Nephron progenitor cell (in vitro differentiated cells): ENCODE data around the gene SLC17A9.
"Not testable (repeated sequence)": the region's sequence is repeated elsewhere in the genome, so short reads cannot be mapped to it uniquely, and the experiment has no call there.

Experiments used
- DNase-seq: peaks from one replicate; pipeline ENCODE4 v3.0.0; 2021
- H3K27ac Mint-ChIP-seq: 2 replicates; pipeline ENCODE4 v1.8.0; 2021; ENCODE audit warnings: mild to moderate bottlenecking, moderate library complexity, mixed read lengths
- H3K27me3 Mint-ChIP-seq: 2 replicates; pipeline ENCODE4 v1.8.0; 2021; ENCODE audit warnings: mild to moderate bottlenecking, low read depth, mixed read lengths; ENCODE audit not compliant: poor library complexity
- H3K36me3 Mint-ChIP-seq: 2 replicates; pipeline ENCODE4 v1.8.0; 2021; ENCODE audit warnings: low read depth, mixed read lengths
- H3K4me1 Mint-ChIP-seq: 2 replicates; pipeline ENCODE4 v1.8.0; 2021; ENCODE audit warnings: mixed read lengths
- H3K4me3 Mint-ChIP-seq: 2 replicates; pipeline ENCODE4 v1.8.0; 2021; ENCODE audit warnings: mild to moderate bottlenecking, moderate library complexity, mixed read lengths
- H3K9me3 Mint-ChIP-seq: 2 replicates; pipeline ENCODE4 v1.8.0; 2021; ENCODE audit warnings: mild to moderate bottlenecking, moderate library complexity, mixed read lengths
- TF ChIP-seq, protein P1 (sequence below): fragments of 200-600 bp; sonication (generic); IDR thresholded peaks from 2 replicates; pipeline ENCODE4 v1.5.0; 2021; ENCODE audit warnings: antibody characterized with exemption

Gene SLC17A9

DNA sequence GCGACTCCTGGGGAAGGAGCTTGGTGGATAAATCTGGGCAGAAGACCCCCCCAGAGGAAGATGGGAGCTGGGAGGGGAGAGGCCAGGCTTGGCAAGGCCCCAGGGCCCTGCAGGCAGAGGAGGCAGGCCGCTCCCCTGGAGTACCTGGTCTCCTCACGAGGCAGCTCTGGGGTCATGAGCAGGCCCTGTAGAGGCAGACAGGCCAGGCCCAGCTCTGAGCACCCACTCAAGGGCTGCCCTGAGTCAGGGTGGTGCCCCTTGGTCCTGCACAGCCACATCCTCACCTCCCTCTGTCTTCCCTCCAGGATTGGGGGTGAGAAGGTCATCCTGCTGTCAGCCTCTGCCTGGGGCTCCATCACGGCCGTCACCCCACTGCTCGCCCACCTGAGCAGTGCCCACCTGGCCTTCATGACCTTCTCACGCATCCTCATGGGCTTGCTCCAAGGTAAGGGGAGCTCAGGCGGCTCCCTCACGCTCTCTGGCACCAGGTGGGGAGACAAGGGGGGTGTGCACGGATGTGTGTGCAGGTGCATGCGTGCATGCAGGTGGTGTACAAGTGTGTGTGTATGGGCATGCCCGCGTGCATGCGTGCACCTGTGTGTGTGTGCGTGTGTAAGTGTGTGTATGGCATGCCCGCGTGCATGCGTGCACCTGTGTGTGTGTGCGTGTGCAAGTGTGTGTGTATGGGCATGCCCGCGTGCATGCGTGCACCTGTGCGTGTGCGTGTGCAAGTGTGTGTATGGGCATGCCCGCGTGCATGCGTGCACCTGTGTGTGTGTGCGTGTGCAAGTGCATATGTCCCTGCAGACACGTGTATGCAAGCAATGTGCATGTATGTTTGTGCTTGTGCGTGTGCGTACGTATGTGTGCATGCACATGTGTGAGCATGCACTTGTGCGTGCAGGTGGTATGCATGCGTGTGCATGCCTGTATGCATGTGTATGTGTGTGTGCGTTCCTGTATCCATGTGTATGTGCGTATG is 4.9 kb downstream of the SLC17A9 start:
- no peak overlapping the region for H3K4me3 Mint-ChIP-seq
- H3K4me1 Mint-ChIP-seq: peaks cover 28% of the 10 kb centered on the region
- no peak for DNase-seq
- H3K27me3 Mint-ChIP-seq: no peaks in the 10 kb centered on the region
- H3K27ac Mint-ChIP-seq: no peak overlapping the region
- TF ChIP-seq, protein P1, sequence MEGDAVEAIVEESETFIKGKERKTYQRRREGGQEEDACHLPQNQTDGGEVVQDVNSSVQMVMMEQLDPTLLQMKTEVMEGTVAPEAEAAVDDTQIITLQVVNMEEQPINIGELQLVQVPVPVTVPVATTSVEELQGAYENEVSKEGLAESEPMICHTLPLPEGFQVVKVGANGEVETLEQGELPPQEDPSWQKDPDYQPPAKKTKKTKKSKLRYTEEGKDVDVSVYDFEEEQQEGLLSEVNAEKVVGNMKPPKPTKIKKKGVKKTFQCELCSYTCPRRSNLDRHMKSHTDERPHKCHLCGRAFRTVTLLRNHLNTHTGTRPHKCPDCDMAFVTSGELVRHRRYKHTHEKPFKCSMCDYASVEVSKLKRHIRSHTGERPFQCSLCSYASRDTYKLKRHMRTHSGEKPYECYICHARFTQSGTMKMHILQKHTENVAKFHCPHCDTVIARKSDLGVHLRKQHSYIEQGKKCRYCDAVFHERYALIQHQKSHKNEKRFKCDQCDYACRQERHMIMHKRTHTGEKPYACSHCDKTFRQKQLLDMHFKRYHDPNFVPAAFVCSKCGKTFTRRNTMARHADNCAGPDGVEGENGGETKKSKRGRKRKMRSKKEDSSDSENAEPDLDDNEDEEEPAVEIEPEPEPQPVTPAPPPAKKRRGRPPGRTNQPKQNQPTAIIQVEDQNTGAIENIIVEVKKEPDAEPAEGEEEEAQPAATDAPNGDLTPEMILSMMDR: no peak
- no peaks in the 10 kb centered on the region for H3K36me3 Mint-ChIP-seq
- no peaks in the 10 kb centered on the region for H3K9me3 Mint-ChIP-seq

DNA sequence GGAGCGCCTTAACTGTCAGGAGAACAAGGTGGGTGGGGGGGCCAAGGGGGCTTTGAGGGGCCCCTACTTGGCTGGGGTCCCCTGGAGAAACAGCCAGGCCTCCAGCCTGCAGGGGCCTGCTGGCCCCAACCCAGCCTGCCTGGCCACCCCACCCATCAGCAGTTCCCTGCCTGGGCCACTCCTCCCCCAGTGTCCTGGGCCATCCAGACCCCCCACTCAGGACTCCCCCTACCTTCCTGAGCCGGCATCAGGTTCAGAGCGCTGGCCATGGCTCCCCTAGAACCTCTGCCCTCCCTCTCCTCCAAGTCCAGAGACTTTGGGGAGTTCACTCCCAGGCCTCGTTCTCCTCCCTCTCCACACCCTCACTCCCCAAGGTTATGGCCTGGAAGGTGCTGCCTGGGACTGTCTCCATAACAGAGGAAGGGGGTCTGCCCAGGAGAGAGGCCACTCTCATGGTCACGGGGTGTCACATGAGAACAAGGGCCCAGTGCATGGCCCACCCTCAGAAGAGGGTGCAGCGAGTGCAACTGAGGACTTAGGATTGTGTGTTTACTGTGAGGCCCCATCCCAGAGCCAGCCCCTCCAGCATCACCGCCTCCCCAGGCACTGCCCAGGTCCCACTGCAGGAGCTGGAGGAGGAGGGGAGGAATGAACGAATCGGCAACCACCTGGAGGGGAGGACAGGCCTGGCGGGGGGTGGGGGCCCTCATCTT is 6.0 kb downstream of the SLC17A9 start:
- Mint-ChIP-seq H3K36me3 (no peaks in the 10 kb centered on the region), H3K4me3 (no peak overlapping the region), H3K27me3 (no peaks in the 10 kb centered on the region), H3K4me1 (peaks cover 25% of the 10 kb centered on the region), H3K9me3 (no peaks in the 10 kb centered on the region), H3K27ac (no peak overlapping the region)
- no peak for DNase-seq
- TF ChIP-seq, protein P1: no peak

DNA sequence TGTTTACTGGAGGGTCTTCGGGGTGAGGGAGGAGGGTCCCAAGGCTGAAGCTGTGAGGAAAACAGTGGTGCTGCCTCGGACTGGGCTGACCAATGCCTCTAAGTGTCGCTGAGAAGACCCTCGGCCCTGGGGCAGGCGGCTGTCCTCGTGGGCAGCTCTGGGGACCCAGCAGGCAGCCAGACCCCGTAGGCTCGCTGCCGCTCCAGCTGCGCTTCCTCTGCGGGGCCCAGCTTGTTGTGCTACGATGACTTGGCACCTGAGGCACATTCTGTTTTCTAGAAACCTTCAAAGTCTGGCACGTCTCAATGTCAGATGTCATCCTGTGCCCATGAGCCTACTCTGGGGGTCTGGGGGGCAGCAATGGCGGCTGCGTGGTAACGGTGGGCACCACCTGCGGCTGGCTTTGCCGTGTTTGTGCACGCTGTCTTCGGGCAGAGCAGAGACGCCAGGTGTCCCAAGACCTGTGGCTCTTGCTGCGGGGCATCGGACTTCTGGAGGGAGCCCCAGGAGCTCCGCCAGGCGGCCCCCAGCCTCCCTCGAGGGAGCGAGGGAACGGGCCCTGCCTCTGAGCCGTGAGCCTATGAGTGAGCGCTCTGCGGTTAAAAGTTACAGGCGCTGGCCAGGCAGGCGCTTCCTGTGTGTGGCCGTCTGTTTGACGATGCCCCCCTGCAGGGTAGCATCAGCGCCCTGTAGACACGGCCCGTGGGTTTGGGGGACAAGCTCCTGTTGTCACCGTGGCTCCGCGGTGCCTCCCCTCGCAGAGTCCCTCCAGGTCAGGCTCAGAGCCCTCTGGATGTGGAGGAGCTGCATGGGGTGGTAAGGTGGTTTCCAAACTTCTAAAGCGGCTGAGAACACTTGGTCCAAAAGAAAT is 6.8 kb downstream of the SLC17A9 start:
- Mint-ChIP-seq H3K36me3 (no peaks in the 10 kb centered on the region), H3K27me3 (no peaks in the 10 kb centered on the region), H3K27ac (no peak overlapping the region), H3K9me3 (no peaks in the 10 kb centered on the region), H3K4me1 (peaks cover 17% of the 10 kb centered on the region), H3K4me3 (no peak overlapping the region)
- no peak for DNase-seq
- TF ChIP-seq, protein P1: no peak

DNA sequence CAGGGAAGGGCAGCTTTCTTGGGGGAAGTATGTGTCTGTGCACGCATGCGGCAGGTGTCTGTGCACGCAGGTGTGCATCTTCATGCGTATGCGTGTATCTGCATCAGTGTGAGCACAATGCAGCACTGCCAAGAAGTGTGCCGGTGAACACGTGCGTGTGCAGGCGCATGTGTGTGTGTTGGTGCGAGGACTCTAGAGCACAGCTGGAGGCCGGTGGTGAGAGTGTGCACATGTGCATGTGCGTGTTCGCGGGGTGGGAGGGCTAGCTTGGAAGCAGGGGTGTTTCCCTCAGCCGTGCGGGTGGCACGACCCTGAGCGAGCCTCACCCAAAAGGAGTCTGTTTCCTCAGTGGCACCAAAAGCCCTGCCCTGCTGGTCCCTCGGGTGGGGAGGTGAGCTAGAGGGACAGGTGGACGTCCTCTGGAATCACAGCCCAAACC is 7.5 kb downstream of the SLC17A9 start:
- Mint-ChIP-seq H3K27me3 (peaks cover 2% of the 10 kb centered on the region), H3K4me3 (no peak overlapping the region), H3K9me3 (no peaks in the 10 kb centered on the region), H3K36me3 (no peaks in the 10 kb centered on the region), H3K27ac (no peak overlapping the region), H3K4me1 (peaks cover 13% of the 10 kb centered on the region)
- TF ChIP-seq, protein P1: no peak
- DNase-seq: no peak

DNA sequence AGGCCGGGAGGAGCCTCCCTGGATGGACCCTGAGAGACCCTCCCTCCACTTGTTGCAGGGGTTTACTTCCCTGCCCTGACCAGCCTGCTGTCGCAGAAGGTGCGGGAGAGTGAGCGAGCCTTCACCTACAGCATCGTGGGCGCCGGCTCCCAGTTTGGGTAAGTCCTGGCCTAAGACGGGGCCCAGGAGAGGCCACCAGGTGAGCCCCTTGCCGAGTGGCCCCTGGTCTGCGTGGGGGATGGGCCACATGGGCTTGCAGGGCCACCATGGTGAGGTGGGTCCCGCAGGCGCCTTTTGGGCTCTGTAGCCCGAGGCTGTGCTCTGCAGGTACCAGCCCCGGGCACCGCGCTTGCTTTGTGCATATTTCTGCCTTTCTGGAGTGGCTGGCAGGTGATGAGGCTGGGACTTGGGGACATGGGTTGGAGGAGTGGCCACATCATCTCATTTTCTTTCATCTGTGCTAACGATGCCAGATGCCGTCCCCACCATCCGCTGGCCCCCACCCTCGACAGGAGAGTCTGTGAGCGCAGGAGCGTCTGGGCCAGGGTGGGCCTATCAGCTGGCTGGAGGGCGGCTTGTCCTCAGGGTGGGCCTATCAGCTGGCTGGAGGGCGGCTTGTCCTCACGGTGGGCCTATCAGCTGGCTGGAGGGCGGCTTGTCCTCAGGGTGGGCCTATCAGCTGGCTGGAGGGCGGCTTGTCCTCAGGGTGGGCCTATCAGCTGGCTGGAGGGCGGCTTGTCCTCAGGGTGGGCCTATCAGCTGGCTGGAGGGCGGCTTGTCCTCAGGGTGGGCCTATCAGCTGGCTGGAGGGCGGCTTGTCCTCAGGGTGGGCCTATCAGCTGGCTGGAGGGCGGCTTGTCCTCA is 8.2 kb downstream of the SLC17A9 start:
- not testable (repeated sequence) for H3K36me3 Mint-ChIP-seq, H3K9me3 Mint-ChIP-seq, H3K4me3 Mint-ChIP-seq, DNase-seq, H3K27me3 Mint-ChIP-seq, H3K27ac Mint-ChIP-seq
- peaks cover 11% of the 10 kb centered on the region for H3K4me1 Mint-ChIP-seq
